ENCODE results near the gene SLC35E2B. TPM values are rescaled to one million over a fixed set of nuclear protein-coding genes. Genes with fewer than 3 reads are reported as not detected.
"Not testable (repeated sequence)": the region's sequence is repeated elsewhere in the genome, so short reads cannot be mapped to it uniquely, and the experiment has no call there.

SLC35E2B gene
- total and polyA plus RNA-seq, 12 donors: 8.4 to 30.7 (median 17.0) TPM

GRCh38 chr1:1730870-1731269 lies 38.3 kb upstream of the SLC35E2B start:
- DNase-seq: no peak

DNA sequence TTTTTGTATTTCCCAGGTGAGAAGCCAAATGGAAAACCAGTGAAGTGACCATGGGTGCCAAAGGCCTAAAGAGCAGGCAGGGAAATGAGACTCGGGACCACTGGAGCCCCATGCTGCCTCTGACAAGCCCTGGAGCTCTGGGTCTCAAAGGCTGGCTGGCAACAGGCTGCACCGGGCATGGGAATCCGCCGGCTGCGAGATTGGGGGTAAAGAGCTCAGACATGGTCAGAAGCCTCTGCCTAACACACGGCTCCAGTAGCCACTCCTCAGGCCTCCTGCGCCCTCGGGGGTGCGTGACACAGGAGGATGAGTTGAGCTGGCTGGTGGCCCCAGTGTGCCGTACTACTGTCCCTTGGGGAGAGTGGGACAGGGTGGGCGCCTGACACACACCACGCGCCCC lies 37.6 kb upstream of the SLC35E2B start:
- H3K4me3 ChIP-seq; ATAC-seq; H3K27ac ChIP-seq; DNase-seq; H3K27me3 ChIP-seq; intact Hi-C loops (cut with DNase I); H3K9me3 ChIP-seq: not testable (repeated sequence)
- WGBS, 2 donors: 90% methylated on average over 9 of the region's 13 CpGs; no CpG with 5 or more reads in 1 of the 2 donors
- Histone ChIP-seq H3K4me1 (peaks cover 0 to 14% (median 0%) of the 10 kb centered on the region in 9 donors), H3K36me3 (peaks cover 0 to 74% (median 16%) of the 10 kb centered on the region in 9 donors)

More at GRCh38 chr1:1730870-1731269, 38.3 kb upstream of the SLC35E2B start:
- Histone ChIP-seq H3K27ac (no peak overlapping the region), H3K9me3 (no peaks in the 10 kb centered on the region), H3K36me3 (peaks cover 0 to 77% (median 16%) of the 10 kb centered on the region in 9 donors), H3K4me3 (no peak overlapping the region), H3K27me3 (no peaks in the 10 kb centered on the region), H3K4me1 (peaks cover 0 to 14% (median 0%) of the 10 kb centered on the region in 9 donors)
- intact Hi-C loops (cut with DNase I): no loop called here
- 94% methylated on average over 15 to 17 of the region's 17 CpGs for WGBS, 2 donors
- ATAC-seq: no peak
- TF ChIP-seq CTCF (IDR thresholded peaks at IDR 0.05): no peak

DNA sequence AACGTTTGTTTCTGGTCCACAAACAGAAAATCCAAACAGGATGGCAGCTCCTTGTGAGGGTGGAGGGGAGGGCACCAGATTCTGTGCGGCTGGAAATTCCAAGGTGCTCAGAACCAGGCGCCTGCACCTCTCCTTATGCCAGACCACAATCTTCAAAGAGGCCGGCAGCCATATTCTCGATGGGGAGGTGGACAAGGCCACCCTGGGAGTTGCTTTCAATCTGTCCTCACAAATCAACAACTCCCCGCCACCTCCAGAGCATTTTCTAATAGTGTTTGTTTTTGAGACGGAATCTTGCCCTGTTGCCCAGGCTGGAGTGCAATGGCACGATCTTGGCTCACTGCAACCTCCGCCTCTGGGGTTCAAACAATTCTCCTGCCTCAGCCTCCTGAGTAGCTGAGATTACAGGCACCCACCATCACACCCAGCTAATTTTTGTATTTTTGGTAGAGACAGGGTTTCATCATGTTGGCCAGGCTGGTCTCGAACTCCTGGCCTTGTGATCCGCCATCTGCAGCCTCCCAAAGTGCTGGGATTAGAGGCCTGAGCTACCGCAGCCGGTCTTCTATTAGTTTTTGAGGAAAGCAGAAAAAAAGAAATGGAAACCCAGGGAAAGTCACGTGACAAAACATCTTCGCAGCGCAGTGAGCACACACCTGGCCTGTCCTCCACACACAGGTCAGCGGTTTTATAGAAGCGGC lies 36.7 kb upstream of the SLC35E2B start:
- 90 to 92% methylated on average over 11 to 17 of the region's 18 CpGs for WGBS, 2 donors
- H3K36me3 ChIP-seq: peaks cover 0 to 65% (median 16%) of the 10 kb centered on the region in 9 donors
- not testable (repeated sequence) for H3K4me3 ChIP-seq, DNase-seq, H3K9me3 ChIP-seq, ATAC-seq, H3K27me3 ChIP-seq
- intact Hi-C loops (cut with DNase I): loop anchor here in 3 of 10 donors (5.0 to 10.0 kb wide), 2 partner anchors 62 to 154 kb away; partner anchors contain the start of gene SSU72 (in 1 of the 3)
- peaks cover 0 to 14% (median 0%) of the 10 kb centered on the region in 9 donors for H3K4me1 ChIP-seq
- H3K27ac ChIP-seq: peak overlapping the region in 3 of 10 donors; percentile 34 to 69 (median 65)

GRCh38 chr1:1728308-1729005 lies 35.9 kb upstream of the SLC35E2B start:
- not testable (repeated sequence) for H3K4me3 ChIP-seq, ATAC-seq, H3K27me3 ChIP-seq, DNase-seq, H3K9me3 ChIP-seq
- Histone ChIP-seq H3K27ac (peak overlapping the region in 5 of 10 donors; percentile 22 to 69 (median 34)), H3K4me1 (peaks cover 0 to 14% (median 0%) of the 10 kb centered on the region in 9 donors), H3K36me3 (peaks cover 0 to 57% (median 12%) of the 10 kb centered on the region in 9 donors)
- 69 to 76% methylated on average over 11 to 14 of the region's 14 CpGs for WGBS, 2 donors
- intact Hi-C loops (cut with DNase I): loop anchor here in 3 of 10 donors (5.0 to 10.0 kb wide), 2 partner anchors 61 to 154 kb away; partner anchors contain the start of gene SSU72 (in 1 of the 3)

GRCh38 chr1:1727131-1727651 lies 34.6 kb upstream of the SLC35E2B start:
- not testable (repeated sequence) for H3K27ac ChIP-seq

DNA sequence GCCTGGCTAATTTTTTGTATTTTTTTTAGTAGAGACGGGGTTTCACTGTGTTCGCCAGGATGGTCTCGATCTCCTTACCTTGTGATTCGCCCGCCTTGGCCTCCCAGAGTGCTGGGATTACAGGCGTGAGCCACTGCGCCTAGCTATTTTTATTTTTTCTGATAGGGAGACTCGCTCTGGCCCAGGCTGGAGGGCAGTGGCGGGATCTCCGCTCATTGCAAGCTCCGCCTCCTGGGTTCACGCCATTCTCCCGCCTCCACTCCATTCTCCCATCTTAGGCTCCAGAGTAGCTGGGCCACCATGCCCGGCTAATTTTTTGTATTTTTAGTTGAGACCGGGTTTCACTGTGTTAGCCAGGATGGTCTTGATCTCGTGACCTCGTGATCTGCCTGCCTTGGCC lies 33.5 kb upstream of the SLC35E2B start:
- peaks cover 0 to 23% (median 4%) of the 10 kb centered on the region in 9 donors for H3K4me1 ChIP-seq
- intact Hi-C loops (cut with DNase I): loop anchor here in 3 of 10 donors (5.0 to 10.0 kb wide), 2 partner anchors 59 to 151 kb away; partner anchors contain the start of gene SSU72 (in 1 of the 3)
- not testable (repeated sequence) for H3K27me3 ChIP-seq, ATAC-seq, H3K4me3 ChIP-seq, DNase-seq, H3K27ac ChIP-seq, H3K9me3 ChIP-seq
- H3K36me3 ChIP-seq: peaks cover 0 to 44% (median 8%) of the 10 kb centered on the region in 9 donors
- WGBS, 2 donors: 89 to 93% methylated on average over 17 of the region's 17 CpGs

More at GRCh38 chr1:1727131-1727651, 34.6 kb upstream of the SLC35E2B start:
- H3K27me3 ChIP-seq, H3K4me3 ChIP-seq, DNase-seq, ATAC-seq, H3K9me3 ChIP-seq: not testable (repeated sequence)
- peaks cover 0 to 44% (median 5%) of the 10 kb centered on the region in 9 donors for H3K36me3 ChIP-seq
- intact Hi-C loops (cut with DNase I): loop anchor here in 3 of 10 donors (5.0 to 10.0 kb wide), 2 partner anchors 60 to 152 kb away; partner anchors contain the start of gene SSU72 (in 1 of the 3)
- H3K4me1 ChIP-seq: peaks cover 0 to 14% (median under 1%) of the 10 kb centered on the region in 9 donors
- WGBS, 2 donors: 84% methylated on average over 11 of the region's 12 CpGs
